KMS-11 (cell line): ENCODE measurements around the gene C15orf62.

ENCODE experiments used
- H2AFZ ChIP-seq: fragments of 200-600 bp; sonication (generic); 2 replicates; pipeline ENCODE4 v1.6.1; 2016; ENCODE audit warnings: antibody characterized with exemption, mixed run types, low read depth
- H3K27ac ChIP-seq: fragments of 200-600 bp; sonication (generic); 2 replicates; pipeline ENCODE4 v1.6.1; 2016; ENCODE audit warnings: mild to moderate bottlenecking, mixed run types
- H3K27me3 ChIP-seq: fragments of 200-600 bp; sonication (generic); 2 replicates; pipeline ENCODE4 v1.6.1; 2017; ENCODE audit warnings: mild to moderate bottlenecking, low read depth, mixed run types, moderate library complexity; ENCODE audit not compliant: insufficient read depth
- H3K36me3 ChIP-seq: fragments of 200-600 bp; sonication (generic); 2 replicates; pipeline ENCODE4 v1.6.1; 2017; ENCODE audit warnings: mild to moderate bottlenecking, mixed run types; ENCODE audit not compliant: insufficient read depth
- H3K4me1 ChIP-seq: fragments of 200-600 bp; sonication (generic); 2 replicates; pipeline ENCODE4 v1.6.1; 2016; ENCODE audit warnings: mild to moderate bottlenecking, low read depth, mixed run types; ENCODE audit not compliant: poor library complexity, severe bottlenecking
- H3K4me2 ChIP-seq: fragments of 200-600 bp; sonication (generic); 2 replicates; pipeline ENCODE4 v1.7.0; 2016; ENCODE audit warnings: mild to moderate bottlenecking, mixed run types
- H3K4me3 ChIP-seq: fragments of 200-600 bp; sonication (generic); IDR thresholded peaks from 2 replicates; pipeline ENCODE4 v1.6.1; 2017; ENCODE audit warnings: low read depth, low read length, mixed read lengths; ENCODE audit not compliant: insufficient read depth
- H3K79me2 ChIP-seq: fragments of 200-600 bp; sonication (generic); 2 replicates; pipeline ENCODE4 v1.6.1; 2016; ENCODE audit warnings: low read depth, mixed run types; ENCODE audit not compliant: insufficient read depth
- H3K9ac ChIP-seq: fragments of 200-600 bp; sonication (generic); 2 replicates; pipeline ENCODE4 v1.6.1; 2016; ENCODE audit warnings: mild to moderate bottlenecking, mixed run types
- H4K20me1 ChIP-seq: fragments of 200-600 bp; sonication (generic); 2 replicates; pipeline ENCODE4 v1.6.1; 2016; ENCODE audit warnings: mild to moderate bottlenecking, mixed run types; ENCODE audit not compliant: insufficient read depth
- TF ChIP-seq, protein P1 (sequence below): fragments of 200-600 bp; sonication (generic); conservative IDR thresholded peaks from 2 replicates; pipeline ENCODE4 v1.6.1; 2017; ENCODE audit warnings: low read depth, mild to moderate bottlenecking, antibody characterized with exemption, low read length, moderate library complexity, mixed read lengths

C15orf62 gene

DNA sequence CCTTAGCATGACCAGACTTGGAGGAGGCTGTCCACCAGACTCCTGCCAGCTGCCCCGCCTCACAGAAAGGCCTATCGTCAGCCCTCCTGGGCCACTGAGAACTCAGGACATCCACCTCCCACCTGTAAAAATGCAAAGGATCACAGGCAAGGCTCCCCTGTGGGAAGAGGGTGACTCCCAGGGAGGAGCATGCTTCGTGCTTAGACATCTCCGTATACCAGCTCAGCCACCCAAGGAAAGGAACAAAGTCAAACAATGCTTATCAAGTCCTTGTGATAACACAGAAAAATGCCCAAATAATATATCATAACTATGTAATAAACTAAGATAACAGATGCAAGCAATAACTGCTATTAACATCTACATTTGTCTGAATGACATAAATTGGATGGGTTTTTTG lies 18.9 kb upstream of the C15orf62 start:
- Histone ChIP-seq H3K4me3 (no peak overlapping the region), H3K4me2 (no peak overlapping the region), H3K36me3 (peaks cover 2% of the 10 kb centered on the region; the same call in 1 of the 2 replicates), H3K79me2 (peaks cover 33% of the 10 kb centered on the region), H3K9ac (no peak overlapping the region), H3K27me3 (no peaks in the 10 kb centered on the region), H4K20me1 (no peaks in the 10 kb centered on the region), H3K4me1 (peaks cover 53% of the 10 kb centered on the region), H2AFZ (no peak overlapping the region), H3K27ac (no peak overlapping the region)
- TF ChIP-seq, protein P1, sequence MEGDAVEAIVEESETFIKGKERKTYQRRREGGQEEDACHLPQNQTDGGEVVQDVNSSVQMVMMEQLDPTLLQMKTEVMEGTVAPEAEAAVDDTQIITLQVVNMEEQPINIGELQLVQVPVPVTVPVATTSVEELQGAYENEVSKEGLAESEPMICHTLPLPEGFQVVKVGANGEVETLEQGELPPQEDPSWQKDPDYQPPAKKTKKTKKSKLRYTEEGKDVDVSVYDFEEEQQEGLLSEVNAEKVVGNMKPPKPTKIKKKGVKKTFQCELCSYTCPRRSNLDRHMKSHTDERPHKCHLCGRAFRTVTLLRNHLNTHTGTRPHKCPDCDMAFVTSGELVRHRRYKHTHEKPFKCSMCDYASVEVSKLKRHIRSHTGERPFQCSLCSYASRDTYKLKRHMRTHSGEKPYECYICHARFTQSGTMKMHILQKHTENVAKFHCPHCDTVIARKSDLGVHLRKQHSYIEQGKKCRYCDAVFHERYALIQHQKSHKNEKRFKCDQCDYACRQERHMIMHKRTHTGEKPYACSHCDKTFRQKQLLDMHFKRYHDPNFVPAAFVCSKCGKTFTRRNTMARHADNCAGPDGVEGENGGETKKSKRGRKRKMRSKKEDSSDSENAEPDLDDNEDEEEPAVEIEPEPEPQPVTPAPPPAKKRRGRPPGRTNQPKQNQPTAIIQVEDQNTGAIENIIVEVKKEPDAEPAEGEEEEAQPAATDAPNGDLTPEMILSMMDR = no peak

DNA sequence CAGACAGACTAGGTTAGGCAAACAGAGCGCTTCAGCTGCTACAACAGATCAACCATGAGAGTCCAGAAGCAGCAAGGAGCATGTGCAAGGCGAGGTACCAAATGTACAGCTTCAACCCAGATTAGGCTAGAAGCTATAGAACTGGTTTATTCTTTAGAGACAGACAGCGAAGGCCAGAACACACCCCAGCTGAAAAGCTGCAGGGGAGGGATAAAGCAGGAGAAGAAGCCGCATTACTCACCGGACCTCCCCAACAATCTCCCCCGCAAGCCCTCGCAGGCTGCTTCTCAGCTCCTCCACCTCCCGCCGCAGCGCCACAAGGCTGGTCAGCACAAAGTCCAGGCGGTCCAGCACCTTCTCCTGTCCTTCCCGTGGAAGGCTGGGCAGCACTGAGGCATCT lies 18.0 kb upstream of the C15orf62 start:
- no peak overlapping the region for H3K4me2 ChIP-seq
- TF ChIP-seq, protein P1 = no peak
- peaks cover 2% of the 10 kb centered on the region; the same call in 1 of the 2 replicates for H3K36me3 ChIP-seq

DNA sequence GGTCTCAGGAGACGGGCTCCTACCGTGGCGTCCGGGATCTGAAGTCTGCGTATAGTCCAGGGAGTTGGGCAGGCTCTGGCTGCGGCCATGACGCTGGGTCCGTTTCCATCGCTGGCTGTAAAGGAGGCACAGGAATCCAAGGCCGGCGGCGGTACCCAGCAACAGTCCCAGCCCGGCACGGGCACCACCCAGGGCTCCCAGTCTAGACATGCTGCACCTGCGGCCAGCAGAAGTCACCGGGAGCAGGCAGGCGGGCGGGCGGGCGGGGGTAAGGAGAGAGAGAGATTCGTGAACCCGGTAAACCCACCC lies 15.3 kb upstream of the C15orf62 start:
- peaks cover 33% of the 10 kb centered on the region for H3K79me2 ChIP-seq
- H4K20me1 ChIP-seq = no peaks in the 10 kb centered on the region
- H3K4me2 ChIP-seq = peak overlapping the region; percentile 91
- peak overlapping the region; percentile 91 for H3K27ac ChIP-seq
- H2AFZ ChIP-seq = peak overlapping the region; percentile 80; the same call in 1 of the 2 replicates
- H3K4me1 ChIP-seq = peaks cover 26% of the 10 kb centered on the region
- no peaks in the 10 kb centered on the region for H3K27me3 ChIP-seq
- peak overlapping the region; percentile 97 for H3K9ac ChIP-seq
- TF ChIP-seq, protein P1 = no peak
- no peak overlapping the region for H3K4me3 ChIP-seq
- no peaks in the 10 kb centered on the region for H3K36me3 ChIP-seq

More for the DNA sequence above, 18.0 kb upstream of the C15orf62 start:
- H3K4me3 ChIP-seq = no peak overlapping the region
- H3K27me3 ChIP-seq = no peaks in the 10 kb centered on the region
- H3K4me1 ChIP-seq = peaks cover 46% of the 10 kb centered on the region
- no peaks in the 10 kb centered on the region for H4K20me1 ChIP-seq
- H2AFZ ChIP-seq = no peak overlapping the region
- H3K79me2 ChIP-seq = peaks cover 33% of the 10 kb centered on the region
- H3K27ac ChIP-seq = no peak overlapping the region
- H3K9ac ChIP-seq = no peak overlapping the region

DNA sequence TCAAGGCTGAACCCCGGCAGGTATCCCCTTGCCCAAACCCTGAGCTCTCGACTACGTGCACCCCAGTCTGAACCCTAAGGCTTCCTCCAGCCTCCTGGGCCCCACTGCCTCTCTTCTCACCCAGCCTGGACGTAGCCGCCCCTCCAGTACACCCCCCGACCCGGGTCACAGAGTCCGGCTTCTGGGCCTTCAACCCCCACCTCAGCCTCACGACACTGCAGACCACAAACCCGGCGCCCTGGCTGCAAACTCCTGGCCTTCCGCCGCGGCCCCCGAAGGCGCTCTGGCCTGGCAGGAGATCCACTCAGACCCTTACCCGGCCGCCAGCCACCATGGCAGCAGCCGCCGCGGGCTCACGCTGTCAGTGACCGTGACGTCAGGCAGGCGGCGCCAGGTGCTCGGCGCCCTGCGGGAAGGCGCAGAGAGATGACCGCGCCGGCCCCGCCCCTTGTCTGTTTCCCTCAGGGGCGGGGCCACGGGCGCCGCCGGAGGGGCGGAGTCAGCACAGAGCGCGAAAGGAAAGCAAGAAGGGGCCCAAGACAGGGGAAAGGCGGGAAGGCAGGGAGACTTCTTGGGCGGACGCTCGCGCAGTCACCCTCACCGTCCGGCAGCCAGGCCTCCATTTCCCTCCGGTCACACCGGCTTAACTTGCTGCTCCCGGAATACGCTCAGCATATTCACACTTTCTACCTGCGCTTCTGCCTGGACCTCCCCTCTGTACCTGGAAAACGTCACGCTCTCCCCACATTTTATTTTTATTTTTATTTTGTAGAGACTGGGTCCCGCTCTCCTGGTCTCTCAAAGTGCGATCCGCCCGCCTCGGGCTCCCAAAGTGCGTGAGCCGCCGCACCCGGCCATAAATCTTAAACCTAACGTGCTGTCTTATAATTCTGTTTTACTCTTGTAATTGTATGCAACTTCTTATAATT lies 14.6 kb upstream of the C15orf62 start, which contains the start of gene RMDN3:
TSS of gene RMDN3 (minus strand) at position 372 of the 929 bp plus-strand sequence. CDS start 471 bp downstream, outside the sequence.
- Histone ChIP-seq H3K27me3 (no peaks in the 10 kb centered on the region), H3K79me2 (peaks cover 33% of the 10 kb centered on the region), H3K36me3 (no peaks in the 10 kb centered on the region), H3K4me2 (peak within 1 kb of the TSS; percentile 91), H3K27ac (peak within 1 kb of the TSS; percentile 91), H2AFZ (peak within 1 kb of the TSS; percentile 80), H3K4me1 (peaks cover 26% of the 10 kb centered on the region), H4K20me1 (no peaks in the 10 kb centered on the region), H3K9ac (peak within 1 kb of the TSS; percentile 97), H3K4me3 (no peak within 1 kb of the TSS)
- TF ChIP-seq, protein P1 = no peak
